GM18507 (cell line): Measurements from ENCODE around the gene C6orf62.
"Not testable (repeated sequence)": the region's sequence is repeated elsewhere in the genome, so short reads cannot be mapped to it uniquely, and the experiment has no call there.

Experiments used
- DNase-seq: peaks from one replicate; pipeline ENCODE4 v3.0.0; 2011; ENCODE audit warnings: low read depth; ENCODE audit not compliant: insufficient read length; ENCODE audit errors: extremely low spot score
- FAIRE-seq: peaks from 2 replicates; lab custom pipeline; 2011; peaks lifted over from hg19 to GRCh38; lab: Jason Lieb, UNC

Gene C6orf62

GRCh38 chr6:24678792-24679352, 40.1 kb downstream of the C6orf62 start:
- not testable (repeated sequence) for FAIRE-seq, DNase-seq

- no peak for DNase-seq
- no peak for FAIRE-seq
These were observed 45.3 kb downstream of the C6orf62 start for GRCh38 chr6:24673625-24674024.

- FAIRE-seq (no peak), DNase-seq (no peak)
These were observed 46.3 kb downstream of the C6orf62 start for GRCh38 chr6:24672620-24673182.

GRCh38 chr6:24671077-24671476, 47.9 kb downstream of the C6orf62 start:
- not testable (repeated sequence) for FAIRE-seq

GRCh38 chr6:24670492-24670891, 48.5 kb downstream of the C6orf62 start:
- FAIRE-seq, DNase-seq: not testable (repeated sequence)

More at GRCh38 chr6:24671077-24671476, 47.9 kb downstream of the C6orf62 start:
- DNase-seq, result not testable (repeated sequence)

- no peak for DNase-seq
- FAIRE-seq, result no peak
These were observed 50.0 kb downstream of the C6orf62 start for GRCh38 chr6:24668997-24669361.

GRCh38 chr6:24668066-24668996, 50.6 kb downstream of the C6orf62 start:
- not testable (repeated sequence) for DNase-seq, FAIRE-seq

- DNase-seq, result no peak
- no peak for FAIRE-seq
These were observed 51.6 kb downstream of the C6orf62 start for GRCh38 chr6:24667378-24667803.

- FAIRE-seq, result peak; percentile 90
- peak; percentile 91 for DNase-seq
These were observed 52.1 kb downstream of the C6orf62 start, which contains the start of the genes ACOT13 and TDP2 for GRCh38 chr6:24666641-24667377. TSS of gene ACOT13 (plus strand) at chr6:24667077. CDS start at chr6:24667264, 187 bp downstream. TSS of gene TDP2 (minus strand) at chr6:24666899. CDS start at chr6:24666862, 37 bp downstream.

- DNase-seq, result no peak
These were observed 52.8 kb downstream of the C6orf62 start for GRCh38 chr6:24666097-24666640.

GRCh38 chr6:24664046-24664987, 54.6 kb downstream of the C6orf62 start:
- no peak for DNase-seq
- no peak for FAIRE-seq

More at GRCh38 chr6:24666097-24666640, 52.8 kb downstream of the C6orf62 start:
- no peak for FAIRE-seq

GRCh38 chr6:24663189-24663588, 55.8 kb downstream of the C6orf62 start:
- no peak for DNase-seq
- no peak for FAIRE-seq

- DNase-seq, result no peak
- FAIRE-seq, result no peak
These were observed 56.7 kb downstream of the C6orf62 start for GRCh38 chr6:24662236-24662635.

- FAIRE-seq, DNase-seq: not testable (repeated sequence)
These were observed 57.2 kb downstream of the C6orf62 start for GRCh38 chr6:24661759-24662158.

GRCh38 chr6:24660105-24660504, 58.8 kb downstream of the C6orf62 start:
- no peak for FAIRE-seq
- DNase-seq, result no peak

GRCh38 chr6:24659561-24659960, 59.4 kb downstream of the C6orf62 start:
- DNase-seq (no peak), FAIRE-seq (no peak)

GRCh38 chr6:24658573-24659560, 60.1 kb downstream of the C6orf62 start:
- FAIRE-seq (no peak), DNase-seq (no peak)
